Astrocyte (in vitro differentiated cells and primary cell): ENCODE measurements around the gene ZSWIM9.

Experiments used
- EZH2 ChIP-seq: IDR thresholded peaks from 2 replicates; pipeline ENCODE4 v1.6.1; 2012; ENCODE audit warnings: mild to moderate bottlenecking, low read length, inconsistent platforms; ENCODE audit not compliant: insufficient read depth
- TF ChIP-seq, protein P1 (sequence below): IDR thresholded peaks from 2 replicates; pipeline ENCODE4 v1.5.1; 2011; ENCODE audit warnings: low read depth, mild to moderate bottlenecking, inconsistent platforms, low read length, moderate library complexity; ENCODE audit not compliant: insufficient read depth

- TF ChIP-seq, protein P1, sequence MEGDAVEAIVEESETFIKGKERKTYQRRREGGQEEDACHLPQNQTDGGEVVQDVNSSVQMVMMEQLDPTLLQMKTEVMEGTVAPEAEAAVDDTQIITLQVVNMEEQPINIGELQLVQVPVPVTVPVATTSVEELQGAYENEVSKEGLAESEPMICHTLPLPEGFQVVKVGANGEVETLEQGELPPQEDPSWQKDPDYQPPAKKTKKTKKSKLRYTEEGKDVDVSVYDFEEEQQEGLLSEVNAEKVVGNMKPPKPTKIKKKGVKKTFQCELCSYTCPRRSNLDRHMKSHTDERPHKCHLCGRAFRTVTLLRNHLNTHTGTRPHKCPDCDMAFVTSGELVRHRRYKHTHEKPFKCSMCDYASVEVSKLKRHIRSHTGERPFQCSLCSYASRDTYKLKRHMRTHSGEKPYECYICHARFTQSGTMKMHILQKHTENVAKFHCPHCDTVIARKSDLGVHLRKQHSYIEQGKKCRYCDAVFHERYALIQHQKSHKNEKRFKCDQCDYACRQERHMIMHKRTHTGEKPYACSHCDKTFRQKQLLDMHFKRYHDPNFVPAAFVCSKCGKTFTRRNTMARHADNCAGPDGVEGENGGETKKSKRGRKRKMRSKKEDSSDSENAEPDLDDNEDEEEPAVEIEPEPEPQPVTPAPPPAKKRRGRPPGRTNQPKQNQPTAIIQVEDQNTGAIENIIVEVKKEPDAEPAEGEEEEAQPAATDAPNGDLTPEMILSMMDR = no peak
- TF ChIP-seq EZH2 = no peak
Observed at GRCh38 chr19:48168689-48169088, 1.8 kb upstream of the ZSWIM9 start.
